Measurements from ENCODE around the gene PLA2G2C.

The PLA2G2C gene

GRCh38 chr1:20202166-20202565, 15.8 kb upstream of the PLA2G2C start:
- DNase-seq, result no peak

- DNase-seq, result no peak
These were observed 14.6 kb upstream of the PLA2G2C start for GRCh38 chr1:20200966-20201365.

- no peak for DNase-seq
These were observed 13.5 kb upstream of the PLA2G2C start for GRCh38 chr1:20199840-20200239.

GRCh38 chr1:20199403-20199802, 13.1 kb upstream of the PLA2G2C start:
- DNase-seq, result no peak

GRCh38 chr1:20198918-20199317, 12.6 kb upstream of the PLA2G2C start:
- no peak for DNase-seq

- DNase-seq, result no peak
These were observed 12.0 kb upstream of the PLA2G2C start for GRCh38 chr1:20198296-20198695.

GRCh38 chr1:20197329-20197791, 11.0 kb upstream of the PLA2G2C start:
- no peak for DNase-seq

- no peak for DNase-seq
These were observed 9.1 kb upstream of the PLA2G2C start for GRCh38 chr1:20195462-20195780.

GRCh38 chr1:20194757-20195461, 8.6 kb upstream of the PLA2G2C start:
- peak in 1 of 2 donors; percentile 47 for DNase-seq

GRCh38 chr1:20194224-20194623, 7.9 kb upstream of the PLA2G2C start:
- no peak for DNase-seq

GRCh38 chr1:20192871-20193411, 6.6 kb upstream of the PLA2G2C start:
- no peak for DNase-seq

- no peak for DNase-seq
These were observed 6.0 kb upstream of the PLA2G2C start for GRCh38 chr1:20192364-20192763.

- no peak for DNase-seq
These were observed 5.0 kb upstream of the PLA2G2C start for GRCh38 chr1:20191266-20191825.

- DNase-seq, result no peak
These were observed 4.2 kb upstream of the PLA2G2C start for GRCh38 chr1:20190256-20191160.

- no peak for DNase-seq
These were observed 3.3 kb upstream of the PLA2G2C start for GRCh38 chr1:20189664-20190063.

GRCh38 chr1:20188455-20188817, 2.1 kb upstream of the PLA2G2C start:
- DNase-seq, result no peak

GRCh38 chr1:20187813-20188454, 1.6 kb upstream of the PLA2G2C start:
- no peak for DNase-seq

GRCh38 chr1:20187103-20187812, 940 bp upstream of the PLA2G2C start:
- DNase-seq, result no peak

- DNase-seq, result no peak
These were observed 1.1 kb downstream of the PLA2G2C start for GRCh38 chr1:20184997-20185833.

- no peak for DNase-seq
These were observed 1.8 kb downstream of the PLA2G2C start for GRCh38 chr1:20184481-20184900.

- DNase-seq, result no peak
These were observed 2.6 kb downstream of the PLA2G2C start for GRCh38 chr1:20183616-20184271.
